ENCODE measurements around the gene CCDC12.

CCDC12 gene

GRCh38 chr3:46924921-46925584 lies 51.5 kb downstream of the CCDC12 start:
- no peak for TF ChIP-seq ZFX (IDR thresholded peaks at IDR 0.05; ENCODE audit: borderline replicate concordance)
- no peak for TF ChIP-seq CTCF (IDR thresholded peaks at IDR 0.05)
- H3K27ac ChIP-seq = no peak overlapping the region

- TF ChIP-seq CTCF (IDR thresholded peaks at IDR 0.05) = peak; percentile 77
- TF ChIP-seq ZFX (IDR thresholded peaks at IDR 0.05; ENCODE audit: borderline replicate concordance) = no peak
- H3K27ac ChIP-seq = no peak overlapping the region
These were observed 52.8 kb downstream of the CCDC12 start for GRCh38 chr3:46923559-46924350.

GRCh38 chr3:46922871-46923558 lies 53.5 kb downstream of the CCDC12 start:
- H3K27ac ChIP-seq = no peak overlapping the region
- TF ChIP-seq CTCF (IDR thresholded peaks at IDR 0.05) = no peak
- TF ChIP-seq ZFX (IDR thresholded peaks at IDR 0.05; ENCODE audit: borderline replicate concordance) = no peak

GRCh38 chr3:46922426-46922825 lies 54.1 kb downstream of the CCDC12 start:
- TF ChIP-seq ZFX (IDR thresholded peaks at IDR 0.05; ENCODE audit: borderline replicate concordance) = no peak
- TF ChIP-seq CTCF (IDR thresholded peaks at IDR 0.05) = no peak
- H3K27ac ChIP-seq = no peak overlapping the region

GRCh38 chr3:46921871-46922271 lies 54.7 kb downstream of the CCDC12 start:
- no peak overlapping the region for H3K27ac ChIP-seq
- TF ChIP-seq CTCF (IDR thresholded peaks at IDR 0.05) (no peak), ZFX (IDR thresholded peaks at IDR 0.05; ENCODE audit: borderline replicate concordance) (no peak)

GRCh38 chr3:46921041-46921440 lies 55.5 kb downstream of the CCDC12 start:
- TF ChIP-seq ZFX (IDR thresholded peaks at IDR 0.05; ENCODE audit: borderline replicate concordance) (no peak), CTCF (IDR thresholded peaks at IDR 0.05) (no peak)
- H3K27ac ChIP-seq = no peak overlapping the region
